HS-5 (cell line): ENCODE data around the gene HNRNPA1.
"Not testable (repeated sequence)": the region's sequence is repeated elsewhere in the genome, so short reads cannot be mapped to it uniquely, and the experiment has no call there.

Experiments
- DNase-seq: peaks from one replicate; pipeline ENCODE4 v3.0.0-alpha.2; 2012; ENCODE audit warnings: low read depth

Gene HNRNPA1

DNA sequence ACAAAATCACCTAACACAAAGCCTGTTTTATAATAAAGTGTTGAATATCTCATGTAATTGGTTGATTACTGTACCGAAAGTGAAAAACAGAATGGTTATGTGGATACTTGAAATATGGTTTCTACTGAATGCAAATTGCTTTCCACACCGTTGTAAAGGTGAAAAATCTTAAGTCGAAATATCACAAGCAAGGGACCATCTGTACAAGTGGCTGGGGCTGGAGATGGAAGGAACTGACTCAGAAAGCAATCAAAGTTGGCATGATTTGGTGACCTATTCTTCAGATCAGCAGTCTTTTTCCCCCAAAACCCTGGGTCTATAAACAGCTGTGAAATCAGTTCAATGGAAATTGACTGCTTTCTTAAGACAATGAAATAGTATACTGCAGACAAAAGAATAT is 4.2 kb upstream of the HNRNPA1 start:
- no peak for DNase-seq

DNA sequence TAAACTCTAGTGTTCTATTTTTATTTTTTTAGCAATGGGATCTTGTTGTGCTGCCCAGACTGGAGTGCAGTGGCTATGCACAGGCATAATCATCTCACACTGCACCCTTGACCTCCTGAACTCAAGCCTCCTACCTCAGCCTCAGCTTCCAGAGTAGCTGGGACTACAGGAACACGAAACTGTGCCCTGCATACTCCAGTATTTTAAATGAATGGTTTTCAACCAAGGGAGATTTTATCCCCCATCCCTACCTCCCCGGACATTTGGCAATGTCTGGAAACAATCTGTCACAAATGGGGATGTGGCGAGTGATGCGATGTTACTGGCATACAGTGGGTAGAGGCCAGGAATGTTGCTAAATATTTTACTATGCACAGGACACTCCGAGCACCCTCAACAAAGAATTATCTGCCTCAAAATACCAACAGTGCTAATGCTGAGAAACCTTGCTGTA is 2.7 kb upstream of the HNRNPA1 start:
- no peak for DNase-seq

DNA sequence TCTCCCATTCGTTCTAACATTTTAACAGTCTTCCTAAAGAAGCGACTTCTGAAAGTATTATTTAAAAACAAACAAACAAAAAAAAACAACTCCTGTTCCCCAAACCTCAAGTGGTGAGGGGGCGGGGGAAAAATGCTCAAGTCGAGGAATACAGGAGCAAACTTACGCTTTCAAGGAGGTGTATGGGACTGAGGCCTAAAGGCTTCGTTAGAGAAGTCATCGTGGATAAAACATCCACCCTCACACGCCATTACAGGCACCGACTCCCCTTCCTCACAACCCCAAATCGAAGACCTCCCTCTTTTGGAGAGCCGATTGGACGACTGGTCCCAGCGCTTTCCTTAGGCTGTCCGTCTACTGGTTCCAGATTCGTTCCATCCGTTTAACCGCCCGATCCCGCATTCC is 1.3 kb upstream of the HNRNPA1 start:
- no peak for DNase-seq

DNA sequence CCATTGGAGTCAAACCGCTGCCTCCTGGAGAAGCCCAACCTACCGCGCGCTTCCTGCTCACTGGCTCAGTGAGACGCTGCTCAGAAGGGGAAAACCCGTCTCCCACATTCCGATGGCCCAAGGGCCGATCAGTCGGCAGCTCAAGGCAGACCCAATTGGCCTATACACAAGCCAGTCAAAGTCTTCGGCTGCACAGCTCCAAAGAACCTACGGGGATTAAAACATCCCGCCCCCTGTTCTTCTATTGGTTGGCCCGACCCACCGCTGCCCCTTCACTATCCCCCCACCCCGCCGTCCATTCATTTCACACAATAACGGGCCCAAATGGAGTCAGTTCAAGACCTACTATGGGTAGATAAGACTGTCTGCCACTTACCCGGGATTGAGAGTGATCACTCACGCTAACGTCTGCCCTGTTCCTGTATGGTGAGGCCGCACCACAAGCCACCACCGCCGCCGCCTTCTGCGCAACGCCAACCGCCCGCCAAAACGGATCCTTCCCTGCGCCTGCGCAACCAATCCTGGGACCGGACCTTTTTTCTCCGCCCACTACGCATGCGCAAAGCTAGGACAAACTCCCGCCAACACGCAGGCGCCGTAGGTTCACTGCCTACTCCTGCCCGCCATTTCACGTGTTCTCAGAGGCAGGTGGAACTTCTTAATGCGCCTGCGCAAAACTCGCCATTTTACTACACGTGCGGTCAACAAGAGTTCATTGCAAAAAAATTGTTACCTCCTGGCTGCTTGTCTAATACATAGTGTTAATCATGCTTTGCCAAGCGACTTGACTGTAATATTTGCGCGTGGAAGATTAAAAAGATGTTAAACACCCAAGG is 676 bp upstream of the HNRNPA1 start, which contains the start of gene CBX5:
Gene CBX5 (minus strand): TSS at position 491 of the 836 bp plus-strand sequence. CDS start 22,472 bp downstream, outside the sequence.
- DNase-seq: peak; percentile 100

DNA sequence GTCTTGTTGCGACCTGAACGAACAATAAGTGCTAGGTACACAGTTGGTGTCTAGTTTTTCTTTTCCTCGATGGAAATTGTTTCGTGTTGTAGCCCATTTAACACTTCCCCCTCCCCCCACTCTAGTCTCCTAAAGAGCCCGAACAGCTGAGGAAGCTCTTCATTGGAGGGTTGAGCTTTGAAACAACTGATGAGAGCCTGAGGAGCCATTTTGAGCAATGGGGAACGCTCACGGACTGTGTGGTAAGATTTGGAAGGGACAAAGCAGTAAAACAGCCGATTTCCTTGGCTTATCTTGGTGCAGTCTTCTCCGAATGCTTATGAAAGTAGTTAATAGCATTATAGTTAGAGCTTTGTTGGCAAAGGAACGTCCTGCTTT is 724 bp downstream of the HNRNPA1 start:
- DNase-seq: not testable (repeated sequence)

DNA sequence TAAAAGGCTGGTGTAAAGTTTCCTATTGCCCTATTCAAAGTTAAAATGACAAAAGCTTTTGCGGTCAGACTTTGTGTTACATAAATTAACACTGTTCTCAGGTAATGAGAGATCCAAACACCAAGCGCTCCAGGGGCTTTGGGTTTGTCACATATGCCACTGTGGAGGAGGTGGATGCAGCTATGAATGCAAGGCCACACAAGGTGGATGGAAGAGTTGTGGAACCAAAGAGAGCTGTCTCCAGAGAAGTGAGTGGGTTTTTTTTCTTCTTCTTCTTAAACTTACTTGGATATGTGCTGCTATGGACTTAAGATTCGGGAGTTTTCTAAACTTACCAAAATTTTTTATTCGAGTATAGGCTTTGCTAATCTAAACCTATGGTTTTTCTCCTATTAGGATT is 1.2 kb downstream of the HNRNPA1 start:
- not testable (repeated sequence) for DNase-seq

DNA sequence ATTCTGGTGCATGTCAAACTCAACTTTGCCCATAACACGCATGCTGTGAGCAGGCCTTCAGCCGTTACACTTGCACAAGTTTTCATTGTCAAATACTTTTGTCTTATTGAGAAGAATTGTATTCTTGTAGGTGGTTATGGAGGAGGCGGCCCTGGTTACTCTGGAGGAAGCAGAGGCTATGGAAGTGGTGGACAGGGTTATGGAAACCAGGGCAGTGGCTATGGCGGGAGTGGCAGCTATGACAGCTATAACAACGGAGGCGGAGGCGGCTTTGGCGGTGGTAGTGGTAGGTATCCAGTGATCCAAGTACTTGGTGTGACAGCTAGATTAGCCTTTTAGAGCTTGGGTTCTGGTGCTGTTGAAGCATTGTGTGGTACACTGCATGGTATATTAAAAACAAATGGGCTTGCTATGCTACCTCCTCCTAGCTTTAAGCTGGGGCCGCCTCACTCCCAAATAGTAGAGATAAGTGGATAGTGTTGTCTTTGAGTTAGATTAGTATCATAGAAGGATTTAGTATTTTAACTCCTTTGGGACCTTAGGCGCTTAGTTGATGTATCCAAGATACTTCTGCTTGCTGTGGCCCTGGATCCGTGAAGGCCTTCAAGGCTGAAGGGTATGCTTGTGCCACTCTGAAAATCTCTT is 2.5 kb downstream of the HNRNPA1 start:
- no peak for DNase-seq

DNA sequence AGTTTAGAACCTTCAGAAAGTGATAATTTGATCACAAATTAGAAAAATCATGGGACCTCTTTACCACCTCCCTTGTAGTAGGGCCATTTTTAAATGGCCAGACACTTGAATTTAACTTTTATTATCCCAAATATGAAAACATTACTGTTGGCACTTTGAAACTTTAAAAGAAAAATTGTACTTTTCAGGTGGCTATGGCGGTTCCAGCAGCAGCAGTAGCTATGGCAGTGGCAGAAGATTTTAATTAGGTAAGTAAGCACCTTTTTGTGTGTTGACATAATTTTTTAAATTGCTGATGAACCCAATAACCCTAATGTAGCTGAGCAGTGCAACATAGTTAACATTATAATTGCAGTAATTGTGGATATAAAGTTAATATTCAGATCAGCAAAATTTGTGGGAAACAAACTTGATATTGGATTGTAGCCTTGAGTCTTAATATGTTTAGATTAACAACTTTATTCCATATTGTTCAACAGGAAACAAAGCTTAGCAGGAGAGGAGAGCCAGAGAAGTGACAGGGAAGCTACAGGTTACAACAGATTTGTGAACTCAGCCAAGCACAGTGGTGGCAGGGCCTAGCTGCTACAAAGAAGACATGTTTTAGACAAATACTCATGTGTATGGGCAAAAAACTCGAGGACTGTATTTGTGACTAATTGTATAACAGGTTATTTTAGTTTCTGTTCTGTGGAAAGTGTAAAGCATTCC is 3.7 kb downstream of the HNRNPA1 start:
- not testable (repeated sequence) for DNase-seq

DNA sequence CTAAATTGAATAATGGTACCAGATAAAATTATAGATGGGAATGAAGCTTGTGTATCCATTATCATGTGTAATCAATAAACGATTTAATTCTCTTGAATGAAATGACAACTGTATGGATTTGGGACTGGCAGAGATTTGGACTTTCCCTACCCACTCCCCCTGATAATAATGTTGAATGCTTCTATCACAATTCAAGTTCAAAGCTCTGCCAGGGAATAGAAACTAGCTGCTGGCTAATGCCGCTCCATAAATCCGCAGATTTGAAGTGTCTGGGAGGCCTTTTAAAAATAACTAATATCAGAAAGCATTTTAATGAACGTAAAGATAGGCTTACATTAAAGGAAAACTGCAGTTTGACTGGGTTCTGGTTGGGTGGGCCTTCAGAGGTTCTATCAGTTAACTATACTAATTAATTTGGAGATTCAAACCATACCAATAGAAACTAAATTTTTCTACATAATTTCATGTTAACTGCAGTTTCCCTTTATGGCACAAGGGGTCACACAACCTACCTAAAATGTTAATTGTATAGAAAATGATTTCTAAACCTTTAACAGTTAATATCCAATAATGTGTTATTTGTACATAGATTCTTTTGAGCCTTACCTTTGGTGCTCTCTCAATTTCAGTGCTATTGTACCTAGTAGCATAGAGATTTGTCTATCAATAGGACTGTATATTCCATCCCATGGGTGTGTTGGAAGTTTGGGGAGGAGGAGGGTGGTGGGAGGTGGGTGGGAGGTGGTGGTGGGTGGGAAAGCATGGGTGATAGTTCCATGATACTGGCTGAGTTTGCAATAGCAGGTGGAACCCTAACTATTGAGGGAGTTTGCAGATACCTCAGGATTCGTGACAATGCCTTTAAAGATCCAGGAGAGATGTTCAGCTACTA is 4.9 kb downstream of the HNRNPA1 start:
- DNase-seq: no peak

DNA sequence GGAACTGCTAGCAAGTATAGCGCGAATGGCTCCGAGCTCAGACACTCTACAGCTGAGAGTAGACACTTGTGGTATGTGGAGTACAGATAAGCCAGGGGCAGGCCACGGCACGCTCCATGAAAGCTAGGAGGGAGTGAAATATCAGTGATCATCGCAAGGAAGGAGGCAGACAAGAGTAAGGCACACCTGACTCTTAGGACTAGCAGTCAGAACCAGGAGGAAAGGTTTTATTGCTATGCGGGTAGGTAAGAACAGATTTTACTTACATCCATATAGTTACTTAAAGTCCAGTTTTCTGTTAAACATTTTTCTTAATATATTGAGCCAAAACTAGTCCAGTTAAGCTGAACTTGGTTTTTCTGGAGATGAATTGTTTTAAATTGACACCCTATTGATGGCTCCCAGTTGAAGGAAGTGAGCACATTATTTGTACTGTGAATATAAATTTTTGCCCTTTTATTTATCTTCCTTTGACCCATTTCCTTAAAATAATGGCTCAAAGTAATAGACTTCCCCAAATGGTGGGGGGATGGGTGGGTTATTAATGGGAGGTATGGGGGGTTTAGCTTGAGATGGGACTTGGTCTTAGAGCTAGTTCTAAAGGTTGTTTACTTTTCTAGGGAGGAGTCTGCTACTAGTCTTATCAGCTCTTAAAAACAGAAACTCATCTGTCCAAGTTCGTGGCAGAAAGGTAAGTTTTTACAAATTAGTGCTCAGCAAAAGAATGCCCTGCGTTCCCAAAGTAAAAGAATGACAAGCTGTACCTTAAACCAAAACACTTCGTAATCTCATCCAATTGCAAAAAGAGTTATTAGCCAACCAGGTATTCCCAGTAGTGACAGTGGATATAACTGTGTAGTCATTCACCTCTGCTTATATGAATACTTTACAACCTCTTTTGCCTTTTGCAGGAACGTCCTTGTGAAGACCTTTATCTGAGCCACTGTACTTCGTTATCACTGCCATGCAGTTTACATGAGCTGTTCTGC is 5.8 kb downstream of the HNRNPA1 start:
- no peak for DNase-seq

DNA sequence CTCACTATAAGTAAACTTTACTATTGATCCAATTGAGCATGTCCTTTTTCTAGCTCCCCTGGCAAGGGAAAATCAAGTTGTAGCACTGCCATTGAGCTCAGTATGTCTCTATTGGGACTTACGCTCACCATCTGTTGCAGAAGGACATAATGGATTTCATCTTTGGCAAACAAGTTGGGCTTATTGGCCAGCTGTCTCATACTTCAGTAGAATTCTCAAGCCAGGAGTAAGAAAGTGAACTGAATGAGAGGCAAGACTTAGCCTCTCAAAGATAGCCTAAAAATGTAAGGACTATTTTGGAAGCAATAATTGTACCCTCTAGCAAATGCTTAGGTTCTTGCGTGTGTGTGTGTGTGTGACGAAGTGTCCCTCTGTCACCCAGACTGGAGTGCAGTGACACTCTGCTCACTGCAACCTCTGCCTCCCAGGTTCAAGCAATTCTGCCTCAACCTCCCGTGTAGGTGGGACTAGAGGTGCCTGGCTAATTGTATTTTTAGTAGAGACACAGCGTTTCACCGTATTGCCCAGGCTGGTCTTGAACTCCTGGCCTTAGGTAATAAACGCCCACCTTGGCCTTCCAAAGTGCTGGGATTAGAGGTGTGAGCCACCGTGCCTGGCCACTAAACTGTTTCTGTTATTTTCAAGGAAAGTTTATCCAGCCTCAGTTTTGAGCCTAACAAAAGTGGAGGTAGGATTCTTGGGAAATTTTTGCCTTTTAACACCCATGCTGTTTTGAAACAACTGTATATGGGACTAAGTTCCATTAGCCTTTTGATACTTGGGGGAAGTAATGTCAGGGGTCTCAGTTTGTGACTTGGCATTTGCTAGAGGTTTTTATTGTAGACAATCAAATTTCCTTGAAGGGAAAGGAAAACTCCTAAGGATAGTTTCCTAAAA is 7.0 kb downstream of the HNRNPA1 start:
- DNase-seq: no peak

DNA sequence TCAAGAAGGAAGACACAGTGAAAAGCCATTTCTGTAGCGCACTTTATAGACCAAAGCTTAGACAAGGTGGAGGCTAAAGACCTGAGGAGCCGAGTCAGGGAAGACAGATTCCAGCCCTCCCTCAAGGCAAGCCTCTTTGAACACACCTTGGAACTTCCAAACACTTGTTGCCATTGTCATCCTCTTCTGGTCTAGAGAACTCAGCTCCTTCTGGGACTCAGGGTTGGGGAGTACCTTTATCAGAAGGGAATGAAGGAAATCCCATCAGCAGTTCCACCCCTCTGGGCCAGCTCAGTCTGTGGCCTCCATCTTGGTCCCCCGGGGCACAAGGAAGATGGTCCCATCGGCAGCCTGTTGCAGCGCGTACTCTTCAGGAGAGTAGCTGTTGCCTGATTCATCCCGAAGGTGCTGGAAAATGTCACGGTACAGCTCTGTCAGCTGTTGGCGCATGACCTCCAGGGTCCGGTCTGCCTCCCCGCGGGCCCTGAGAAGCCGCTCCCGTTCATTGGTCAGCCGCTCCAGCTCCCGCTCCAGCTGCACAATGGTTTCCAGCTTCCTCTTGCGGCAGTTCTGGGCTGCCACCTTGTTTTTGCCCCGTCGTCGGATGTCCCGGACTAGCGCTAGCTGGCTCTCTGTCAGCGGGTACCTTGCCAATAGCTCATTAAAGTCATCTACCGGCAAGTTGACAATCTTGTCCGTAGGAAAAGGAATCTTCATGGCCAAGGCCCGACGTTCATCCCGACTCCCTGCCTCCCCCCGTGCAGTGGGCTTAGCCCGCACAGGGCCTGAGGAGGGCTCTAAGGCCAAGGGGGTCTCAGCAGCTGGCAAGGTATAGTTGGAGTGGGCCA is 11.8 kb downstream of the HNRNPA1 start:
- no peak for DNase-seq

DNA sequence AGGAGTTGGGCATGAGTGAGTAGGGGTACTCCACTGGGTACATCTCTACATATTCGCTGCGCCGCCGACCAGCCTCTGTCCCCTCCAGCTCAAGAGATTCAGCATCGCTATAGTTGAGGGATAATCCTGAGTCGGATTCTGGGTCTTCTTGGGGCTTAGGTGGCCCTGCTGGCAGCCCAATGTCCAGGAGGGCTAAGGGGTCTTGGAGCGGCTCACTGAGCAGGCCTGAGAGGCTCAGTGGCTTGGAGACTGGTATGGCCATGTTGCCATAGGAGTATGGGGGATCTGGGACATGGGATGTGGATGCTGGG is 12.4 kb downstream of the HNRNPA1 start:
- DNase-seq: no peak

DNA sequence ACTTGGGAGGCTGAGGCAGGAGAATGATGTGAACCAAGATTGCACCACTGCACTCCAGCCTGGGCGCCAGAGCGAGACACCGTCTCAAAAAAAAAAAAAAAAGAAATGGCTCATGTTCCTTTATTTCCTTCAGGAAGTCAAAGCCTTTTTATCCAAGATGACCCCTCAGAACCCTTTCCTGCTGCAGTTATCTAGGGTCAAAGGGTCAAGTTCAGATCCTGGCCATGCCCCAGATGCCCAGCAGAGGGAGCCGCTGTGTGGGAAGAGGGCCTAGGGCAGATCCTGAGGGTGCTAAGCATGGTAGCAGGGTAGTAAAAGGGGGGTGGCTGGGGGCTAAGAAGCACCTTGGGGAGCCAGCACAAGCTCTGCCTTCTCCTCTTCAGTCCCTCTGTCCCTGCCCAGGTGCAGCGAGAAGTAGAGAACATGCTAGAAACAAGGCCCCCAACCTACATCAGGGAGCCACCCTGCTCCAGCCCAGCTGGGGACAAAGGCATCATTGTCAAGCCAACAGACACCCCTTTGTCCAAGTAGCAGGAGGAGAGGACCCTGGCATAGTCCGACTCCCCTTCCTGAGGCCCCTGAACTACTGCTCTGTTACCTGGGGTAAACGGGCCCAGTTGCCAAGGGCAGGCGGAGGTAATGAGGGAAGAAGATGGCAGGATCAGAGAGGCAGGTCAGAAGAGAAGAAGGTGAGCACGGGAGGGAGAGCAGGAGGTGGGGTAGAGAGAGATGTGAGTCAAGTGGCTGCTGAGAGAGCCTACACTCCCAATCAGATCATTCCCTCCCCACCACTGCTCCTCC is 13.8 kb downstream of the HNRNPA1 start:
- no peak for DNase-seq

DNA sequence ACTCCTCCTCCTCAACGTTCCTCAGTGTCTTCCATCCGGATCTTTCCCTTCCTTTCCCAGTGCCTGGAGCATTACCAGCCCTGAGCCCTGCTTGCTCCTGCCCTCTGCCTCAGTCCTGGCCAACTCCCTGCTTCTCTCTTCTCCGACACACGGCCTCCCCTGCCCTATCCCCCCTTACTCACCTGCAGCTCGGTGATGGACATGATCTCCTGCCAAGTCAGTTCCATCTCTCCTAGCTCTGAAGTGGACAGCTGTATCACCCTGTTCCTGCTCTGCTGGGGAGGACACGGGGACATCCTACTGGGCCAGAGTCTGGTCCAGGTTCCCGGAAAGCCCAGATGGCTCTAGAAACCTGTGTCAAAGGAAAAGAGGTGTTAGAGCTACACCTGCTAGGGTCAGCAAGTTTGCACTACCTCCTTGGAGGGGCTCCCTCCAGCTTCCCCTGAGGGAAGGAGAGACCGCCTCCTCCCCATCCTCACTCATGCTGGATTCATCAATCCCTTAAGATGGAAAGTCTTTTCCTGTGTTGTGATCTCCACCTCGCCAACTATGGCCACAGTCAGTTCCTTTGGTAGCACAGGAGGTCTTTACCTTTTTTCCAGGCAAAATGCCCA is 14.5 kb downstream of the HNRNPA1 start:
- no peak for DNase-seq

DNA sequence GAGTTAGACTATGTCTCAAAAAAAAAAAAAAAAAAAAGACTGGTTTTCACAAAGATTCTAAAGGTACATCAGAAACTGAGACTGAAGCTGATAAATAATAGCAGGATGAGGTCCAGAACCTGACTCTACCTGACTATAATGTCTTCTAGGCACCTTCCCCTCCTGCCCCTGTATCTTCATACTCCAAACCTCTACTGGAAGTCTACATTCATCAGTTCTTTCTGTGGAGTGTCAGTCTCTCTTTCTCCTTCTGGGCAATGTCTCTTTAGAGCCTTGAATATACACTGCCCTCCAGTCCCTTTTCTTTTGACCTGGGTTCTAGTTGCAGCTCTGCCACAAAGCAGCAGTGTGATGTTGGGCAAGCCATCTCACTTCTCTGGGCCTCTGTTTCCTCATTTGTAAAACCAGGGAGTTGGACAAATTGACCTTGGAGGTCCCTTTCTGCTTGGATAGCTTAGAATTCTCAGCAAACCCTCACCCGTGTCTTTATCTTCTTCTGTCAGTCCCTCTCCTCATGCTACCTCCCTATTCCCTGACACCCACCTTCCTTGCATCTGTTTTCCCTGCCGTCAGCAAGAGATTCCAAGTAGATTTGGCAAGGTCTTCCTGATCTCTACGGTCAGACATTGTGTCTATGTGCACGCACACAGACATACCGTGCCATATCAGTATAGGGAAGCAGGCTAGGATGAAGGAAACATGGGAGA is 16.0 kb downstream of the HNRNPA1 start:
- no peak for DNase-seq

DNA sequence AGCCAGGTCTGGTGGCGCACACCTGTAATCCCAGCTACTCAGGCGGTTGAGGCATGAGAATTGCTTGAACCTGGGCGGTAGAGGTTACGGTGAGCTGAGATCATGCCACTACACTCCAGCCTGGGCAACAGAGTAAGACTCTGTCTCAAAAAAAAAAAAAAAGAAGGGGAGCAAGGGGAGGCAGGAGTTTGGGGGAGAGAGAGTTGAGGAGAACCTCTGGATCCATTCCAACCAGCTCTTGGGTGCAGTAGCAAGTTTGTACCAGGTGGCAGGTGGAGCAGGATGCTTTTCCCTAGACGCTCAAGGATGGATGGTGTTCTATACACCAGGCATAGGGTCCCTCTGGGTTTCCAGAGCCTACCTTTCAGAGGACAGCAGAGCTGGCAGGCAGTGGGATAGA is 18.4 kb downstream of the HNRNPA1 start:
- DNase-seq: no peak
